Pancreas (tissue), 10 donors: ENCODE results near the gene CRIM1. TPM values are rescaled to one million over a fixed set of nuclear protein-coding genes. Genes with fewer than 3 reads are reported as not detected.

ENCODE experiments used
- ATAC-seq, 4 donors: fragments of 200-7000 bp; cut with Tn5 transposase; one replicate each; pipeline versions ENCODE4 v1.8.0 to v1.9.1; 2020; ENCODE audit warnings: mild to moderate bottlenecking in 4 of 4, moderate library complexity in 4 of 4
- DNase-seq, 6 donors: peaks; one replicate each; pipeline ENCODE4 v3.0.0-alpha.2; 2020
- FAIRE-seq: peaks from 2 replicates; lab custom pipeline; 2012; peaks lifted over from hg19 to GRCh38; lab: Jason Lieb, UNC
- H3K27ac ChIP-seq, 4 donors: fragments of 200-600 bp; sonication (generic); 1 replicate in 3 of 4; 2 replicates in 1 of 4; pipeline versions ENCODE4 v1.5.0 to v1.8.0; 2020
- H3K27me3 ChIP-seq, 4 donors: fragments of 200-600 bp; one replicate each; pipeline ENCODE4 v1.8.0; 2021
- H3K36me3 ChIP-seq, 3 donors: fragments of 200-600 bp; sonication (generic) in 1 of 3; one replicate each; pipeline versions ENCODE4 v1.5.0 to v1.8.0; 2020 to 2021
- H3K4me1 ChIP-seq, 3 donors: fragments of 200-600 bp; one replicate each; pipeline ENCODE4 v1.8.0; 2021
- H3K4me3 ChIP-seq, 4 donors: fragments of 200-600 bp; sonication (generic) in 2 of 4; one replicate each; pipeline versions ENCODE4 v1.5.0 to v1.8.0; 2020 to 2021
- H3K9me3 ChIP-seq, 4 donors: fragments of 200-600 bp; one replicate each; pipeline ENCODE4 v1.8.0; 2021
- WGBS, 2 donors: extraction: QIAGEN DNeasy Blood & Tissue Kit; methylation state at CpG; one replicate each; pipeline ENCODE4 v1.1.7; 2013; 5-methylcytosine and 5-hydroxymethylcytosine counted together
- intact Hi-C, 3 donors: fragments of 100-400 bp; cut with DNase I; formaldehyde crosslinking; loops; one replicate each; pipeline versions ENCODE4 v1.11.1 to v1.14.2; 2022
- polyA plus RNA-seq, 2 donors: library from polyadenylated mRNA; stranded (reverse); fragments of 200-250 nt; gene quantifications; one replicate each; pipeline ENCODE4 v1.2.3, GENCODE V29; 2013
- total RNA-seq, 6 donors: library from RNA; stranded (reverse); fragmentation: NEBNext Ultra II Directional in 4 of 6; extraction: Animal tissue kit (Norgen Biotek cat#: 25700) in 4 of 6; gene quantifications; one replicate each; pipeline versions ENCODE4 v1.2.1 to v1.2.4, GENCODE V29; 2021 to 2023
- TF ChIP-seq, protein P1 (sequence below), 4 donors: fragments of 200-600 bp; sonication (generic) in 3 of 4; IDR thresholded peaks; one replicate each; pipeline versions ENCODE4 v1.5.0 to v1.8.0; 2021; ENCODE audit warnings: antibody characterized with exemption in 4 of 4
- donor health status: healthy with polysubstance abuse.
- donor health status: DM: no; HTN: no; CAD: no; lungs with moderate emphysema.
- donor health status: DM: no; HTN: no; CAD: no.
- donor health status: control.
- donor health status: control.
- donor health status: Bipolar disorder and iron deficiency.
- donor health status: DM: yes; HTN: yes; CAD: no.
- donor health status: DM: no; HTN: no; CAD: no.
- donor health status: DM: no; HTN: no; CAD: no.
- donor health status: DM: yes; HTN: yes; CAD: no.

Gene CRIM1
- total and polyA plus RNA-seq, 8 donors: 5.2 to 29.1 (median 20.2) TPM

GRCh38 chr2:36395866-36396265 is 40.3 kb downstream of the CRIM1 start:
- no peaks in the 10 kb centered on the region for H3K4me1 ChIP-seq
- H3K27ac ChIP-seq: no peak overlapping the region
- WGBS, 2 donors: 83 to 91% methylated on average over 4 of the region's 4 CpGs
- TF ChIP-seq, protein P1, sequence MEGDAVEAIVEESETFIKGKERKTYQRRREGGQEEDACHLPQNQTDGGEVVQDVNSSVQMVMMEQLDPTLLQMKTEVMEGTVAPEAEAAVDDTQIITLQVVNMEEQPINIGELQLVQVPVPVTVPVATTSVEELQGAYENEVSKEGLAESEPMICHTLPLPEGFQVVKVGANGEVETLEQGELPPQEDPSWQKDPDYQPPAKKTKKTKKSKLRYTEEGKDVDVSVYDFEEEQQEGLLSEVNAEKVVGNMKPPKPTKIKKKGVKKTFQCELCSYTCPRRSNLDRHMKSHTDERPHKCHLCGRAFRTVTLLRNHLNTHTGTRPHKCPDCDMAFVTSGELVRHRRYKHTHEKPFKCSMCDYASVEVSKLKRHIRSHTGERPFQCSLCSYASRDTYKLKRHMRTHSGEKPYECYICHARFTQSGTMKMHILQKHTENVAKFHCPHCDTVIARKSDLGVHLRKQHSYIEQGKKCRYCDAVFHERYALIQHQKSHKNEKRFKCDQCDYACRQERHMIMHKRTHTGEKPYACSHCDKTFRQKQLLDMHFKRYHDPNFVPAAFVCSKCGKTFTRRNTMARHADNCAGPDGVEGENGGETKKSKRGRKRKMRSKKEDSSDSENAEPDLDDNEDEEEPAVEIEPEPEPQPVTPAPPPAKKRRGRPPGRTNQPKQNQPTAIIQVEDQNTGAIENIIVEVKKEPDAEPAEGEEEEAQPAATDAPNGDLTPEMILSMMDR (IDR thresholded peaks at IDR 0.05): no peak
- DNase-seq: no peak
- no peaks in the 10 kb centered on the region for H3K36me3 ChIP-seq
- no peak for ATAC-seq
- intact Hi-C loops: no loop called here
- no peak overlapping the region for H3K4me3 ChIP-seq
- no peaks in the 10 kb centered on the region for H3K27me3 ChIP-seq
- H3K9me3 ChIP-seq: no peaks in the 10 kb centered on the region
- no peak for FAIRE-seq

- Histone ChIP-seq H3K4me1 (no peaks in the 10 kb centered on the region), H3K27me3 (no peaks in the 10 kb centered on the region), H3K36me3 (no peaks in the 10 kb centered on the region), H3K27ac (no peak overlapping the region), H3K4me3 (no peak overlapping the region), H3K9me3 (no peaks in the 10 kb centered on the region)
- intact Hi-C loops: no loop called here
- DNase-seq (no peak), FAIRE-seq (no peak), ATAC-seq (no peak)
- TF ChIP-seq, protein P1 (IDR thresholded peaks at IDR 0.05): no peak
- WGBS, 2 donors: 91 to 96% methylated on average over 9 of the region's 9 CpGs
Observed at GRCh38 chr2:36396878-36397539, 41.4 kb downstream of the CRIM1 start.

- H3K9me3 ChIP-seq: no peaks in the 10 kb centered on the region
- DNase-seq (no peak), ATAC-seq (no peak), FAIRE-seq (no peak)
- H3K27me3 ChIP-seq: no peaks in the 10 kb centered on the region
- intact Hi-C loops: no loop called here
- 58 to 63% methylated on average over 7 of the region's 7 CpGs for WGBS, 2 donors
- H3K36me3 ChIP-seq: no peaks in the 10 kb centered on the region
- H3K4me1 ChIP-seq: no peaks in the 10 kb centered on the region
- TF ChIP-seq, protein P1 (IDR thresholded peaks at IDR 0.05): no peak
- no peak overlapping the region for H3K27ac ChIP-seq
- H3K4me3 ChIP-seq: no peak overlapping the region
Observed at GRCh38 chr2:36397728-36398413, 42.3 kb downstream of the CRIM1 start.

GRCh38 chr2:36399050-36399449 is 43.5 kb downstream of the CRIM1 start:
- TF ChIP-seq, protein P1 (IDR thresholded peaks at IDR 0.05): no peak
- Histone ChIP-seq H3K27ac (no peak overlapping the region), H3K4me1 (peaks cover 0 to 4% (median 0%) of the 10 kb centered on the region in 3 donors), H3K4me3 (no peak overlapping the region), H3K9me3 (no peaks in the 10 kb centered on the region), H3K36me3 (no peaks in the 10 kb centered on the region), H3K27me3 (no peaks in the 10 kb centered on the region)
- ATAC-seq (no peak), DNase-seq (no peak), FAIRE-seq (no peak)
- 63 to 78% methylated on average over 2 of the region's 2 CpGs for WGBS, 2 donors
- intact Hi-C loops: no loop called here
